ENCODE results near the gene TBC1D10B. TPM values are rescaled to one million over a fixed set of nuclear protein-coding genes. Genes with fewer than 3 reads are reported as not detected.
"Not testable (repeated sequence)": the region's sequence is repeated elsewhere in the genome, so short reads cannot be mapped to it uniquely, and the experiment has no call there.

The TBC1D10B gene
- total RNA-seq, 1 experiment from 2014 or later, result 49.2 TPM

- Histone ChIP-seq H4K20me1 (ENCODE audit: insufficient read depth) (no peaks in the 10 kb centered on the region), H3K4me3 (replicated peaks in 1 of 2; ENCODE audit: low read depth in 1 of 2, low read length in 2 of 2) (peak overlapping the region; percentile 35 to 63), H3K9me3 (ENCODE audit: control insufficient read depth in 1 of 2, insufficient read depth in 1 of 2, low read depth in 1 of 2, low read length in 2 of 2) (no peaks in the 10 kb centered on the region), H3K36me3 (ENCODE audit: control insufficient read depth in 1 of 2, insufficient read depth in 2 of 2, low read length in 2 of 2) (no peaks in the 10 kb centered on the region), H2AFZ (ENCODE audit: low read depth, low read length, poor library complexity, severe bottlenecking) (no peak overlapping the region), H3K4me1 (ENCODE audit: control insufficient read depth in 1 of 2, insufficient read depth in 2 of 2, low read length in 2 of 2) (peaks cover 8 to 10% of the 10 kb centered on the region in 2 experiments; a peak in 3 of 4 replicates), H3K79me2 (ENCODE audit: insufficient read depth, low read length) (peaks cover 5% of the 10 kb centered on the region), H3K27ac (ENCODE audit: low read depth, low read length) (peak overlapping the region; percentile 92), H3K4me2 (ENCODE audit: low read length) (peak overlapping the region; percentile 70), H3K9me2 (ENCODE audit: insufficient read depth) (no peaks in the 10 kb centered on the region), H3K27me3 (ENCODE audit: insufficient read depth, low read length) (no peaks in the 10 kb centered on the region), H3K9ac (ENCODE audit: low read length) (peak overlapping the region; percentile 70)
- no peak for DNase-seq (ENCODE audit: low read depth, low spot score)
- BruUV-seq (replicated peaks), result TSS peak; percentile 77
- no peak for ATAC-seq
- TF ChIP-seq EZH2phosphoT487 (IDR thresholded peaks at IDR 0.05; ENCODE audit: borderline replicate concordance), result no peak
- intact Hi-C loops (cut with micrococcal nuclease), result no loop called here
- ChIA-PET RAD21 (ENCODE audit: low non-redundant PET in 1 of 2, low total read pairs in 2 of 2, uncharacterized antibody in 2 of 2, unreplicated experiment in 2 of 2) (no interaction called here), POLR2A (interaction anchor here (1.2 to 1.3 kb wide), 2 partner anchors 35 to 72 kb away, joined by 5 read pairs; partner anchors contain the start of genes TBC1D10B and ZNF771), CTCF (interaction anchor here (1.1 kb wide), 2 partner anchors 35 to 223 kb away, joined by 3 to 4 read pairs; partner anchors contain the start of gene TBC1D10B)
Observed at GRCh38 chr16:30335598-30336474, 34.5 kb downstream of the TBC1D10B start.

DNA sequence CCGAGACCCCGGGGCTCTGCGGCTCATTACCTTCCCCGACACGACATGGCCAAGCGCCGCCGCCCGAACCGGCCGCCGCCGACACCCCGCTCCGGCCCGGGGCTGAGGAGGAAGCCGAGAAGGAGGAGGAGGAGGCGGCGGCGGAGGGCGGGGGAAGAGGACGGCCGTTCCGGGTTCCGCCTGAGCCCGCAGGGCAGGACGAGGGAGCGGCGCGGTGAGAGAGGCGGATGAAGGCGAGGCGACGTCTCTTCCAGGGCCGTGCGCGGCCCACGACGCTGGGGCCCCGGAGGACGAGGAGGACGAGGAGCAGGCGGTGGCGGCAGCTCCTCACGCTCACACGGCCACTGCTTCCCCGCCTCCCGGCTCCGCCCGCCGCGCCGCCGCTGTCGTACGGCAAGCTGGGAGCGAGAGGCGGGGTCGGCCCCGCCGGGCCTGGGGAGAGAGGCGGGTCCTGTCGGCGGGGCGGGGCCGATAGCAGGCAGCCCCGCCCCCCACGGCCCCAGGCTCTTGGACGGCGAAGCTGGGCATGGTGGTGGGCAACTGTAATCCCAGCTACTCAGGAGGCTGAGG is 35.2 kb downstream of the TBC1D10B start:
- H3K9me2 ChIP-seq (ENCODE audit: insufficient read depth); H2AFZ ChIP-seq (ENCODE audit: low read depth, low read length, poor library complexity, severe bottlenecking): not testable (repeated sequence)

More for the DNA sequence above, 35.2 kb downstream of the TBC1D10B start:
- ATAC-seq, result peak; percentile 85
- TF ChIP-seq POLR2A (IDR thresholded peaks at IDR 0.05; ENCODE audit: borderline replicate concordance, extremely low read depth, insufficient read depth, insufficient read length), result peak; percentile 27
- TF ChIP-seq POLR2AphosphoS5 (IDR thresholded peaks at IDR 0.05; ENCODE audit: low read depth, low read length), result peak; percentile 75
- TF ChIP-seq ZFX (IDR thresholded peaks at IDR 0.05), result peak; percentile 51
- TF ChIP-seq ELF1 (IDR thresholded peaks at IDR 0.05; ENCODE audit: borderline replicate concordance, low read depth), result 0 out of 2 replicates have a peak, but pooled peaks have one; percentile 21
- peak; percentile 28 for DNase-seq (ENCODE audit: low read depth, low spot score)
- Histone ChIP-seq H3K9ac (ENCODE audit: low read length) (peak overlapping the region; percentile 70), H3K27ac (ENCODE audit: low read depth, low read length) (peak overlapping the region; percentile 92), H3K4me3 (replicated peaks in 1 of 2; ENCODE audit: low read depth in 1 of 2, low read length in 2 of 2) (peak overlapping the region; percentile 47 to 63), H3K4me1 (ENCODE audit: control insufficient read depth in 1 of 2, insufficient read depth in 2 of 2, low read length in 2 of 2) (peaks cover 8 to 10% of the 10 kb centered on the region in 2 experiments; a peak in 3 of 4 replicates), H3K4me2 (ENCODE audit: low read length) (peak overlapping the region; percentile 70), H3K79me2 (ENCODE audit: insufficient read depth, low read length) (peaks cover 11% of the 10 kb centered on the region)
- RAD21 ChIA-PET (ENCODE audit: low non-redundant PET in 1 of 2, low total read pairs in 2 of 2, uncharacterized antibody in 2 of 2, unreplicated experiment in 2 of 2), result interaction anchor here in 1 of 2 experiments (0.6 kb wide), 1 partner anchor 73 kb away, joined by 5 read pairs; the partner anchor contains the start of gene ZNF771
- intact Hi-C loops (cut with micrococcal nuclease); H3K36me3 ChIP-seq (ENCODE audit: control insufficient read depth in 1 of 2, insufficient read depth in 2 of 2, low read length in 2 of 2); H3K9me3 ChIP-seq (ENCODE audit: control insufficient read depth in 1 of 2, insufficient read depth in 1 of 2, low read depth in 1 of 2, low read length in 2 of 2); H4K20me1 ChIP-seq (ENCODE audit: insufficient read depth); BruUV-seq (replicated peaks); H3K27me3 ChIP-seq (ENCODE audit: insufficient read depth, low read length): not testable (repeated sequence)
- POLR2A ChIA-PET, result interaction anchor here (1.2 to 1.3 kb wide), 2 partner anchors 36 to 73 kb away, joined by 5 read pairs; partner anchors contain the start of genes TBC1D10B and ZNF771
- CTCF ChIA-PET, result interaction anchor here (1.1 kb wide), 2 partner anchors 35 to 223 kb away, joined by 3 to 4 read pairs; partner anchors contain the start of gene TBC1D10B
